Measurements from ENCODE around the gene DIP2C. TPM values are rescaled to one million over a fixed set of nuclear protein-coding genes. Genes with fewer than 3 reads are reported as not detected.

The DIP2C gene
- polyA plus RNA-seq, 1 of the 3 experiments (the other 2 are of a cell fraction) = 8.7 TPM

DNA sequence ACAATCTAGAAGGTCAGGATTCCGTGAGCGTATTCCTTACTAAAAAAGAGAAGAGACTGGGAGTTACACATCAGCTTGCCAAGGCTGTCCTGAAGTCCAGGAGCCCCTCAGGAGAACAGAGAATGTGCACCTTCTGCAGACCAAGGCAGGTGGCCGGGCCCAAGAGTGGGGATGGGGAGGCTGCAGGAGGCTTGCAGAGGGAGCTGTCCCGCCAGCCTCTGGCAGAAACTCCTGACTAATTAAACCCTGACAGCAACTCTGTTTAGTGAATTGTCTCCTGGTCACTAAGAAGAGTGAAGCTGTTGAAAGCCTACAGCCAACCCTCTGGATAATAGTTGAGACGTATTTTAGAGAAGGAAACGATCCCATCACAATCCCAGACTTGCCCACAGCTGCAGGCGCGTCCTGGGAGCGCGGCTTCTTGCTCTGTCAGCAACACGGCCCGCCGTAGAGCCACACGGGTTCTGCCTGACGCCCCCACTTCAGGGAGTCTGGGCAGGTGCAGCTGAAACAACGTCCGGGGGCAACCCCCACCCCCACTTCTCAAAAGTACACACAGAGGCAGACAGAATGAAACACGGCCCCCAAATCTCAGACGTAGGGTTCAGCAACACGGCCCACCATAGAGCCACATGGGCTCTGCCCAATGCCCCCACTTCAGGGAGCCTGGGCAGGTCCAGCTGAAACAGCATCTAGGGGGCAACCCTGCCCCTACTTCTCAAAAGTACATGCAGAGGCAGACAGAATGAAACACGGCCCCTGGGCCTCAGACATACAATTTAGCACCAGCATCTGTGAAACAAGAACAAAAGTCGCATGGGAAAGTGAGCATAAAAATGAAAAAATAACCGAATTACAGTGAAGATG is 45.2 kb downstream of the DIP2C start:
- TF ChIP-seq RFX5 (IDR thresholded peaks at IDR 0.05; ENCODE audit: low read length) (no peak), GATA2 (CRISPR knock-in tag; IDR thresholded peaks at IDR 0.05) (no peak), FOXJ3 (CRISPR knock-in tag; IDR thresholded peaks at IDR 0.05) (no peak), TCF12 (IDR thresholded peaks at IDR 0.05) (no peak), ELF1 (IDR thresholded peaks at IDR 0.05) (no peak), RAD21 (IDR thresholded peaks at IDR 0.05; ENCODE audit: low read length) (no peak)
- TF ChIP-seq, protein P1, sequence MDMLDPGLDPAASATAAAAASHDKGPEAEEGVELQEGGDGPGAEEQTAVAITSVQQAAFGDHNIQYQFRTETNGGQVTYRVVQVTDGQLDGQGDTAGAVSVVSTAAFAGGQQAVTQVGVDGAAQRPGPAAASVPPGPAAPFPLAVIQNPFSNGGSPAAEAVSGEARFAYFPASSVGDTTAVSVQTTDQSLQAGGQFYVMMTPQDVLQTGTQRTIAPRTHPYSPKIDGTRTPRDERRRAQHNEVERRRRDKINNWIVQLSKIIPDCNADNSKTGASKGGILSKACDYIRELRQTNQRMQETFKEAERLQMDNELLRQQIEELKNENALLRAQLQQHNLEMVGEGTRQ (IDR thresholded peaks at IDR 0.05; ENCODE audit: borderline replicate concordance, low read depth, low read length) = no peak
- H3K27ac ChIP-seq (ENCODE audit: low read depth in 2 of 2, low read length in 1 of 2) = no peak overlapping the region
- DNase-seq = no peak
- peaks cover 0 to 4% of the 10 kb centered on the region in 2 experiments for H3K36me3 ChIP-seq (replicated peaks in 1 of 2; ENCODE audit: control insufficient read depth in 1 of 2, insufficient read depth in 2 of 2, low read length in 1 of 2)
- H3K4me2 ChIP-seq = no peak overlapping the region
- no peak overlapping the region for H3K4me3 ChIP-seq (ENCODE audit: low read depth in 2 of 2, low read length in 1 of 2)
- peaks cover 78% of the 10 kb centered on the region for H4K20me1 ChIP-seq (ENCODE audit: insufficient read depth)
- no peaks in the 10 kb centered on the region for H3K27me3 ChIP-seq (ENCODE audit: insufficient read depth)
- no peak overlapping the region for H2AFZ ChIP-seq (ENCODE audit: low read depth)
- 91% methylated on average over 23 of the region's 23 CpGs for WGBS (ENCODE audit: low lambda C conversion rate)
- peaks cover 68% of the 10 kb centered on the region for H3K79me2 ChIP-seq (ENCODE audit: insufficient read depth)
- H3K9me3 ChIP-seq = no peaks in the 10 kb centered on the region
- H3K4me1 ChIP-seq (ENCODE audit: control insufficient read depth in 1 of 2, insufficient read depth in 2 of 2, low read depth in 1 of 2, low read length in 1 of 2) = no peaks in the 10 kb centered on the region; a peak in 1 of 4 replicates
- H3F3A ChIP-seq (replicated peaks; ENCODE audit: insufficient read depth) = peaks cover 19% of the 10 kb centered on the region
- no peaks in the 10 kb centered on the region for H3K9me2 ChIP-seq
- CTCF ChIA-PET = interaction anchor here (1.2 to 1.3 kb wide), 2 partner anchors 14 to 38 kb away, joined by 3 read pairs; no protein-coding TSS in a partner anchor
- H3K9ac ChIP-seq = no peak overlapping the region
- POLR2A ChIA-PET = no interaction called here

DNA sequence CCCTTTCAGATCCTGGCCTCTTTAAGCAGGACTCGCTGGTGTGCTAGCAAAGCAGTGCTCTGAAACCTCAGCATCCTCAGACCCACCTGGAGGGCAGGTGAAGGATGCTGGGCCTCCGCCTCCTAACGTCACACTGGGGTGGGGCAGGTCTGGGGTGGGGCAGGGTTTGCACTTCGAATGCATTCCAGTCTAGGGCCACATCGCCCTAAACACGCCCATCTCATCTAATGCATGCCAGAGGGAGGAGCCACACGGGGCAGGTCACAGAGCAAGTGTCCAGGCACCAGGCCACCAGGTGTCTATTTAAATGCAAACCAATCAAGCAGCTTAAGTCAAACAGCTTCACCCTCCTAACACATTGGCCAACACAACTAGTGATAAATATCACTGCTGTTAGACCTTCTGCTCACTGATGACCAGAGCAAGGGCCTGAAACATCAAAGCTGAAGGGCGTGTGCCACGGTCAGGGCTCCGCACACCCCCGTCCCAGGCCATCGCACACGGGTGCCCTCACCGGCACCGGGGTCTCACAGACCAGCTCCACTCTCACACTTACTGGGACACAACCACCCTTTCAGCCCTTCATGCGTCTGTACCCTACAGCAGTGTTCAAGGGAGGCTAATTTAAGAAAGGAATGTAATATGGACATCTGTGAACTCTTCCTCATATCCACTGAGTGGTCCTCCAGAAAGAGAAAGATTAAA is 47.1 kb downstream of the DIP2C start:
- peaks cover 73% of the 10 kb centered on the region for H3K79me2 ChIP-seq (ENCODE audit: insufficient read depth)
- H3K4me1 ChIP-seq (ENCODE audit: control insufficient read depth in 1 of 2, insufficient read depth in 2 of 2, low read depth in 1 of 2, low read length in 1 of 2) = peaks cover 0 to 3% of the 10 kb centered on the region in 2 experiments; a peak in 1 of 4 replicates
- H3F3A ChIP-seq (replicated peaks; ENCODE audit: insufficient read depth) = peaks cover 8% of the 10 kb centered on the region
- H2AFZ ChIP-seq (ENCODE audit: low read depth) = no peak overlapping the region
- WGBS (ENCODE audit: low lambda C conversion rate) = 95% methylated on average over 10 of the region's 16 CpGs
- H3K9me2 ChIP-seq = no peaks in the 10 kb centered on the region
- POLR2A ChIA-PET = no interaction called here
- no peaks in the 10 kb centered on the region for H3K27me3 ChIP-seq (ENCODE audit: insufficient read depth)
- H3K9me3 ChIP-seq = no peaks in the 10 kb centered on the region
- H3K4me3 ChIP-seq (ENCODE audit: low read depth in 2 of 2, low read length in 1 of 2) = no peak overlapping the region
- no peak for DNase-seq
- H3K36me3 ChIP-seq (replicated peaks in 1 of 2; ENCODE audit: control insufficient read depth in 1 of 2, insufficient read depth in 2 of 2, low read length in 1 of 2) = peaks cover 0 to 4% of the 10 kb centered on the region in 2 experiments
- H3K4me2 ChIP-seq = no peak overlapping the region
- CTCF ChIA-PET = no interaction called here
- peaks cover 78% of the 10 kb centered on the region for H4K20me1 ChIP-seq (ENCODE audit: insufficient read depth)
- H3K9ac ChIP-seq = no peak overlapping the region
- H3K27ac ChIP-seq (ENCODE audit: low read depth in 2 of 2, low read length in 1 of 2) = no peak overlapping the region
- TF ChIP-seq, protein P1 (IDR thresholded peaks at IDR 0.05; ENCODE audit: borderline replicate concordance, low read depth, low read length) = no peak
- TF ChIP-seq RAD21 (IDR thresholded peaks at IDR 0.05; ENCODE audit: low read length) (no peak), FOXJ3 (CRISPR knock-in tag; IDR thresholded peaks at IDR 0.05) (no peak), GATA2 (CRISPR knock-in tag; IDR thresholded peaks at IDR 0.05) (no peak), SIN3A (IDR thresholded peaks at IDR 0.05; ENCODE audit: borderline replicate concordance, low read depth, low read length) (no peak), EZH2phosphoT487 (IDR thresholded peaks at IDR 0.05; ENCODE audit: borderline replicate concordance, low read depth) (no peak), MEF2A (IDR thresholded peaks at IDR 0.05; ENCODE audit: borderline replicate concordance, low read depth) (no peak), NRF1 (IDR thresholded peaks at IDR 0.05; ENCODE audit: low read depth, low read length) (no peak), NFIC (IDR thresholded peaks at IDR 0.05; ENCODE audit: borderline replicate concordance) (no peak), ELF1 (IDR thresholded peaks at IDR 0.05) (no peak), RCOR1 (IDR thresholded peaks at IDR 0.05; ENCODE audit: low read length) (no peak)
- TF ChIP-seq, protein P2, sequence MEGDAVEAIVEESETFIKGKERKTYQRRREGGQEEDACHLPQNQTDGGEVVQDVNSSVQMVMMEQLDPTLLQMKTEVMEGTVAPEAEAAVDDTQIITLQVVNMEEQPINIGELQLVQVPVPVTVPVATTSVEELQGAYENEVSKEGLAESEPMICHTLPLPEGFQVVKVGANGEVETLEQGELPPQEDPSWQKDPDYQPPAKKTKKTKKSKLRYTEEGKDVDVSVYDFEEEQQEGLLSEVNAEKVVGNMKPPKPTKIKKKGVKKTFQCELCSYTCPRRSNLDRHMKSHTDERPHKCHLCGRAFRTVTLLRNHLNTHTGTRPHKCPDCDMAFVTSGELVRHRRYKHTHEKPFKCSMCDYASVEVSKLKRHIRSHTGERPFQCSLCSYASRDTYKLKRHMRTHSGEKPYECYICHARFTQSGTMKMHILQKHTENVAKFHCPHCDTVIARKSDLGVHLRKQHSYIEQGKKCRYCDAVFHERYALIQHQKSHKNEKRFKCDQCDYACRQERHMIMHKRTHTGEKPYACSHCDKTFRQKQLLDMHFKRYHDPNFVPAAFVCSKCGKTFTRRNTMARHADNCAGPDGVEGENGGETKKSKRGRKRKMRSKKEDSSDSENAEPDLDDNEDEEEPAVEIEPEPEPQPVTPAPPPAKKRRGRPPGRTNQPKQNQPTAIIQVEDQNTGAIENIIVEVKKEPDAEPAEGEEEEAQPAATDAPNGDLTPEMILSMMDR (IDR thresholded peaks at IDR 0.05) = no peak
- TF ChIP-seq, protein P3, sequence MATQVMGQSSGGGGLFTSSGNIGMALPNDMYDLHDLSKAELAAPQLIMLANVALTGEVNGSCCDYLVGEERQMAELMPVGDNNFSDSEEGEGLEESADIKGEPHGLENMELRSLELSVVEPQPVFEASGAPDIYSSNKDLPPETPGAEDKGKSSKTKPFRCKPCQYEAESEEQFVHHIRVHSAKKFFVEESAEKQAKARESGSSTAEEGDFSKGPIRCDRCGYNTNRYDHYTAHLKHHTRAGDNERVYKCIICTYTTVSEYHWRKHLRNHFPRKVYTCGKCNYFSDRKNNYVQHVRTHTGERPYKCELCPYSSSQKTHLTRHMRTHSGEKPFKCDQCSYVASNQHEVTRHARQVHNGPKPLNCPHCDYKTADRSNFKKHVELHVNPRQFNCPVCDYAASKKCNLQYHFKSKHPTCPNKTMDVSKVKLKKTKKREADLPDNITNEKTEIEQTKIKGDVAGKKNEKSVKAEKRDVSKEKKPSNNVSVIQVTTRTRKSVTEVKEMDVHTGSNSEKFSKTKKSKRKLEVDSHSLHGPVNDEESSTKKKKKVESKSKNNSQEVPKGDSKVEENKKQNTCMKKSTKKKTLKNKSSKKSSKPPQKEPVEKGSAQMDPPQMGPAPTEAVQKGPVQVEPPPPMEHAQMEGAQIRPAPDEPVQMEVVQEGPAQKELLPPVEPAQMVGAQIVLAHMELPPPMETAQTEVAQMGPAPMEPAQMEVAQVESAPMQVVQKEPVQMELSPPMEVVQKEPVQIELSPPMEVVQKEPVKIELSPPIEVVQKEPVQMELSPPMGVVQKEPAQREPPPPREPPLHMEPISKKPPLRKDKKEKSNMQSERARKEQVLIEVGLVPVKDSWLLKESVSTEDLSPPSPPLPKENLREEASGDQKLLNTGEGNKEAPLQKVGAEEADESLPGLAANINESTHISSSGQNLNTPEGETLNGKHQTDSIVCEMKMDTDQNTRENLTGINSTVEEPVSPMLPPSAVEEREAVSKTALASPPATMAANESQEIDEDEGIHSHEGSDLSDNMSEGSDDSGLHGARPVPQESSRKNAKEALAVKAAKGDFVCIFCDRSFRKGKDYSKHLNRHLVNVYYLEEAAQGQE (IDR thresholded peaks at IDR 0.05; ENCODE audit: low read depth, low read length) = no peak
- TF ChIP-seq, protein P4, sequence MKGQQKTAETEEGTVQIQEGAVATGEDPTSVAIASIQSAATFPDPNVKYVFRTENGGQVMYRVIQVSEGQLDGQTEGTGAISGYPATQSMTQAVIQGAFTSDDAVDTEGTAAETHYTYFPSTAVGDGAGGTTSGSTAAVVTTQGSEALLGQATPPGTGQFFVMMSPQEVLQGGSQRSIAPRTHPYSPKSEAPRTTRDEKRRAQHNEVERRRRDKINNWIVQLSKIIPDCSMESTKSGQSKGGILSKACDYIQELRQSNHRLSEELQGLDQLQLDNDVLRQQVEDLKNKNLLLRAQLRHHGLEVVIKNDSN (IDR thresholded peaks at IDR 0.05; ENCODE audit: borderline replicate concordance, low read depth) = no peak
